ENCODE data around the gene ZDHHC11B. TPM values are rescaled to one million over a fixed set of nuclear protein-coding genes. Genes with fewer than 3 reads are reported as not detected.
"Not testable (repeated sequence)": the region's sequence is repeated elsewhere in the genome, so short reads cannot be mapped to it uniquely, and the experiment has no call there.

Gene ZDHHC11B
- polyA plus RNA-seq, 4 donors: 2.2 to 18.8 (median 9.5) TPM

DNA sequence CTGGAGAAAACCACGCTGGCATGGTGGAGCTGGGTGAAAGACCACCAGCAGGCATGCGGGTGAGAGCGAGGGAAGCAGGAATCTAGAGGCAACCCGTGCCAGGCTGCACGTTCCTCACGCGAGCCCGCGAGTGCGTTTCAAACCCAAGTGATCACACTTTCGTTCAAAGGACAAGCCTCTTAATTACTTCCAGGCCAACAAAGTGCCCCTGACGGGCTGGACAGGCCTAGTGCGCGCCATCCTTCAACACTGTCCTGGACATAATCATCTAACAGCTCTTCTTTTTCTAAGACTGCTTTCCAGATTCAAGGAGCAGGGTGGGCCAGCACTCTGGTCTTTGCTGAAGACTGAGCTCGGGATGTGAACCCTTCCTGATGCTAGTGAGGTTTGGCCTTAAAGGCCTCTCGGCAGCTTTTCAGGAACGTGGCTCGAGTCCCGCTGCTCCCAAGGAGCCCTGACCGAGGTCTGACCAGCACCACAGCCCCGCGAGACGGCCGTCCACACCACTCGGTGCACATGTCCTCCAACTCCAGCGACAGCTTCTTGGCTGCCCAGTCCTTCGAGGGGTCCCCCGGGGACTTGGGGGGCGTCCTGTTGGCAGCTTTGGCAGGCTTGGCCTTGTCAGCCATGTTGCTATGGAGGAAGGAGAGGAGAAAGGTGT is 14.9 kb downstream of the ZDHHC11B start:
- WGBS, 3 donors: 92 to 96% (median 94%) methylated on average over 19 to 29 of the region's 29 CpGs
- not testable (repeated sequence) for H3K4me3 ChIP-seq (ENCODE audit: low read depth in 1 of 3, low read length in 3 of 3); H3K9me3 ChIP-seq (ENCODE audit: control insufficient read depth in 2 of 2, insufficient read depth in 1 of 2, low read depth in 1 of 2, low read length in 1 of 2); H3K4me1 ChIP-seq (ENCODE audit: control insufficient read depth in 3 of 3, insufficient read depth in 2 of 3, low read depth in 1 of 3, low read length in 2 of 3); H3K27ac ChIP-seq (ENCODE audit: low read depth in 1 of 3, low read length in 2 of 3); DNase-seq; H3K27me3 ChIP-seq (ENCODE audit: control insufficient read depth in 3 of 3, insufficient read depth in 3 of 3, low read length in 3 of 3); FAIRE-seq
- peaks cover 0 to 30% (median 0%) of the 10 kb centered on the region in 3 donors for H3K36me3 ChIP-seq (ENCODE audit: control insufficient read depth in 3 of 3, insufficient read depth in 2 of 3, low read depth in 1 of 3, low read length in 3 of 3)

DNA sequence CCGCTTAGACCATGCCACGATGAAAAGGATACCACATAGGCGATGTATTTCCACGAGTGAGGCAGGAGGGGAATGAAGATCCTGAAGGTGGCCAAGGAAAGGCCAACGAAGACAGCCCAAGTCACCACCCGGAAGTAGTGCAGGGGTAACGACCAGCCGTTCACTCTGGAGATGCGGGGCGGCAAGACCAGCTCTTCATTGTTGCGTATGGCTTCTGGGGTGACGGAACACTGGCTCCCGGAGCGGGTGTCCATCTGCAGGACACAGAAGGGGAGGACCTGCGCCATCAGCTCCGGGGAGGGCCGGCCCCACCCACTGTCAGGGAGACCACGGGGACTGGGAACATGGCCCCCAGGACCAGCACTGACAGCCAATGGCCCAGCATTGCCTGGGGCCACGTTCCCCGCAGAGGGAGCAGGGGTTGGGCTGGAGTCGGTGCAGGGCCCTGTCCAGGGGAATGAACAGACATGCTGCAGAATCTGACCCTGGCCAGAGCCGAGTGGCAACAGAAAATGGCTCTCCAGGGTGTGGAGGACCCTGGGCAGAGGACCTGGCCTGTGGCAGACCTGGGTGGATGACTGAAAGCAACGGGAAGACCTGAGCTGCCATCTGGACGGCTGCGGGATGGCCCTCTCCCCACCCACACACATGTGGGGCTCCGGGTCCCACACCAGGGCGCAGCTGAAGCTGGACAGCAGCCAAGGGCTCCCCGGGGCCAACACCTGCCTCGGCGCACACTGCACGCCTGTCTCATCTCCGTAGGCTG is 17.7 kb downstream of the ZDHHC11B start:
- DNase-seq (peak in 1 of 2 donors; percentile 1), FAIRE-seq (no peak)
- H3K27me3 ChIP-seq (ENCODE audit: control insufficient read depth in 3 of 3, insufficient read depth in 3 of 3, low read length in 3 of 3): no peaks in the 10 kb centered on the region
- H3K4me3 ChIP-seq (ENCODE audit: low read depth in 1 of 3, low read length in 3 of 3): no peak overlapping the region
- 86 to 87% (median 86%) methylated on average over 29 to 32 of the region's 32 CpGs for WGBS, 3 donors
- H3K27ac ChIP-seq (ENCODE audit: low read depth in 1 of 3, low read length in 2 of 3): no peak overlapping the region
- H3K4me1 ChIP-seq (ENCODE audit: control insufficient read depth in 3 of 3, insufficient read depth in 2 of 3, low read depth in 1 of 3, low read length in 2 of 3): no peaks in the 10 kb centered on the region
- peaks cover 0 to 30% (median 0%) of the 10 kb centered on the region in 3 donors for H3K36me3 ChIP-seq (ENCODE audit: control insufficient read depth in 3 of 3, insufficient read depth in 2 of 3, low read depth in 1 of 3, low read length in 3 of 3)
- no peaks in the 10 kb centered on the region for H3K9me3 ChIP-seq (ENCODE audit: control insufficient read depth in 2 of 2, insufficient read depth in 1 of 2, low read depth in 1 of 2, low read length in 1 of 2)

- Histone ChIP-seq H3K9me3 (ENCODE audit: control insufficient read depth in 2 of 2, insufficient read depth in 1 of 2, low read depth in 1 of 2, low read length in 1 of 2) (no peaks in the 10 kb centered on the region), H3K4me3 (ENCODE audit: low read depth in 1 of 3, low read length in 3 of 3) (no peak overlapping the region), H3K36me3 (ENCODE audit: control insufficient read depth in 3 of 3, insufficient read depth in 2 of 3, low read depth in 1 of 3, low read length in 3 of 3) (peaks cover 0 to 37% (median 0%) of the 10 kb centered on the region in 3 donors), H3K27ac (ENCODE audit: low read depth in 1 of 3, low read length in 2 of 3) (no peak overlapping the region), H3K27me3 (ENCODE audit: control insufficient read depth in 3 of 3, insufficient read depth in 3 of 3, low read length in 3 of 3) (no peaks in the 10 kb centered on the region), H3K4me1 (ENCODE audit: control insufficient read depth in 3 of 3, insufficient read depth in 2 of 3, low read depth in 1 of 3, low read length in 2 of 3) (no peaks in the 10 kb centered on the region)
- DNase-seq (peak in 1 of 2 donors; percentile 1), FAIRE-seq (no peak)
- 89 to 91% (median 89%) methylated on average over 15 to 18 of the region's 18 CpGs for WGBS, 3 donors
Observed at GRCh38 chr5:765948-766631, 18.4 kb downstream of the ZDHHC11B start.

- H3K36me3 ChIP-seq (ENCODE audit: control insufficient read depth in 3 of 3, insufficient read depth in 2 of 3, low read depth in 1 of 3, low read length in 3 of 3): peaks cover 0 to 51% (median 0%) of the 10 kb centered on the region in 3 donors
- H3K4me1 ChIP-seq (ENCODE audit: control insufficient read depth in 3 of 3, insufficient read depth in 2 of 3, low read depth in 1 of 3, low read length in 2 of 3): peaks cover 0 to 14% (median 4%) of the 10 kb centered on the region in 3 donors
- no peak overlapping the region for H3K27ac ChIP-seq (ENCODE audit: low read depth in 1 of 3, low read length in 2 of 3)
- peaks cover 0 to 4% of the 10 kb centered on the region in 2 donors for H3K9me3 ChIP-seq (ENCODE audit: control insufficient read depth in 2 of 2, insufficient read depth in 1 of 2, low read depth in 1 of 2, low read length in 1 of 2)
- FAIRE-seq: no peak
- WGBS, 3 donors: 94 to 96% (median 95%) methylated on average over 28 to 31 of the region's 31 CpGs
- H3K27me3 ChIP-seq (ENCODE audit: control insufficient read depth in 3 of 3, insufficient read depth in 3 of 3, low read length in 3 of 3): no peaks in the 10 kb centered on the region
- H3K4me3 ChIP-seq (ENCODE audit: low read depth in 1 of 3, low read length in 3 of 3): no peak overlapping the region
- peak in 1 of 2 donors; percentile 0 for DNase-seq
Observed at GRCh38 chr5:763998-764781, 20.3 kb downstream of the ZDHHC11B start.

- Histone ChIP-seq H3K4me1 (ENCODE audit: control insufficient read depth in 3 of 3, insufficient read depth in 2 of 3, low read depth in 1 of 3, low read length in 2 of 3) (peaks cover 4 to 21% (median 9%) of the 10 kb centered on the region in 3 donors), H3K27ac (ENCODE audit: low read depth in 1 of 3, low read length in 2 of 3) (no peak overlapping the region), H3K36me3 (ENCODE audit: control insufficient read depth in 3 of 3, insufficient read depth in 2 of 3, low read depth in 1 of 3, low read length in 3 of 3) (peaks cover 0 to 54% (median 0%) of the 10 kb centered on the region in 3 donors), H3K4me3 (ENCODE audit: low read depth in 1 of 3, low read length in 3 of 3) (no peak overlapping the region), H3K27me3 (ENCODE audit: control insufficient read depth in 3 of 3, insufficient read depth in 3 of 3, low read length in 3 of 3) (no peaks in the 10 kb centered on the region), H3K9me3 (ENCODE audit: control insufficient read depth in 2 of 2, insufficient read depth in 1 of 2, low read depth in 1 of 2, low read length in 1 of 2) (peaks cover 0 to 8% of the 10 kb centered on the region in 2 donors)
- DNase-seq: peak in 1 of 2 donors; percentile 1
- 83 to 88% (median 86%) methylated on average over 5 of the region's 5 CpGs for WGBS, 3 donors
- no peak for FAIRE-seq
Observed at GRCh38 chr5:763397-763796, 21.1 kb downstream of the ZDHHC11B start.

GRCh38 chr5:762996-763395 is 21.5 kb downstream of the ZDHHC11B start:
- not testable (repeated sequence) for H3K4me3 ChIP-seq (ENCODE audit: low read depth in 1 of 3, low read length in 3 of 3); FAIRE-seq; H3K27ac ChIP-seq (ENCODE audit: low read depth in 1 of 3, low read length in 2 of 3); H3K27me3 ChIP-seq (ENCODE audit: control insufficient read depth in 3 of 3, insufficient read depth in 3 of 3, low read length in 3 of 3); DNase-seq
- Histone ChIP-seq H3K4me1 (ENCODE audit: control insufficient read depth in 3 of 3, insufficient read depth in 2 of 3, low read depth in 1 of 3, low read length in 2 of 3) (peaks cover 7 to 25% (median 13%) of the 10 kb centered on the region in 3 donors), H3K36me3 (ENCODE audit: control insufficient read depth in 3 of 3, insufficient read depth in 2 of 3, low read depth in 1 of 3, low read length in 3 of 3) (peaks cover 0 to 58% (median 0%) of the 10 kb centered on the region in 3 donors), H3K9me3 (ENCODE audit: control insufficient read depth in 2 of 2, insufficient read depth in 1 of 2, low read depth in 1 of 2, low read length in 1 of 2) (peaks cover 0 to 11% of the 10 kb centered on the region in 2 donors)
- 80 to 89% (median 84%) methylated on average over 8 of the region's 8 CpGs for WGBS, 3 donors

DNA sequence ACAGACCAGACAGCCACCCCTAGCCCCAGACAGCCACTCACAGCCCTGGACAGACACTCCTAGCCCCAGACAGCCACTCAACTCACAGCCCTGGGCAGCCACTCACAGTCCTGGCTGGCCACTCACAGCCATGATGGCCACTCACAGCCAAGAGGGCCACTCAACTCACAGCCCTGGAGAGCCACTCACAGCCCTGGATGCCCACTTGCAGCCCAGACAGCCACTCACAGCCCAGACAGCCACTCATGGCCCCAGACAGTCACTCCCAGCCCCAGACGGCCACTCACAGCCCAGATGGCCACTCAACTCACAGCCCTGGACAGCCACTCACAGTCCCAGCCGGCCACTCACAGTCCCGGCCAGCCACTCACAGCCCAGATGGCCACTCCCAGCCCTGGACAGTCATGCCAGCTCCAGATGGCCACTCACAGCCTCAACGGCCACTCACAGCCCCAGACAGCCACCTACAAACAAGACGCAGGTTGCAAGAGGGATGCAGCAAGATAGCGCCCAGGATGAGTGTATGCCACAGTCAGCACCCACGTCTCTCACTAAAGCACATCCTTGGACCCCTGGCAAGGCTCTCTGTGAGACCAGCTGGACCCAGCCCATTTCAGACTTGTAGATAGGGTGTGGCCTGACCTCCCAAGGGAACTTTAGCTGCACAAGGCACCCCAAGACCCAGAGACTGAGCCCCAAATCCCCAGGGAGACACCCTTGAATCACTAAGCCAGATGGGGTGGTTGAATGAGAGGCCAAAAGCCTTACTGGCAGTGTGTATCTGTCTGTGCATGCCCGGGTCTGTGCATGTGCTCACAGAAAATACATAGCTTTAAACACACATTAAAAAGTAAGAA is 22.4 kb downstream of the ZDHHC11B start:
- Histone ChIP-seq H3K27ac (ENCODE audit: low read depth in 1 of 3, low read length in 2 of 3) (no peak overlapping the region), H3K9me3 (ENCODE audit: control insufficient read depth in 2 of 2, insufficient read depth in 1 of 2, low read depth in 1 of 2, low read length in 1 of 2) (peaks cover 0 to 11% of the 10 kb centered on the region in 2 donors), H3K36me3 (ENCODE audit: control insufficient read depth in 3 of 3, insufficient read depth in 2 of 3, low read depth in 1 of 3, low read length in 3 of 3) (peaks cover 0 to 57% (median 0%) of the 10 kb centered on the region in 3 donors), H3K27me3 (ENCODE audit: control insufficient read depth in 3 of 3, insufficient read depth in 3 of 3, low read length in 3 of 3) (no peaks in the 10 kb centered on the region), H3K4me3 (ENCODE audit: low read depth in 1 of 3, low read length in 3 of 3) (no peak overlapping the region), H3K4me1 (ENCODE audit: control insufficient read depth in 3 of 3, insufficient read depth in 2 of 3, low read depth in 1 of 3, low read length in 2 of 3) (peaks cover 11 to 34% (median 18%) of the 10 kb centered on the region in 3 donors)
- 80 to 86% (median 83%) methylated on average over 8 of the region's 8 CpGs for WGBS, 3 donors
- peak in 1 of 2 donors; percentile 11 for DNase-seq
- FAIRE-seq: no peak
